ENCODE results near the gene PHF3. TPM values are rescaled to one million over a fixed set of nuclear protein-coding genes. Genes with fewer than 3 reads are reported as not detected.

Gene PHF3
- total and polyA plus RNA-seq, 2 experiments from 2014 or later, result 15.3 to 34.7 TPM

- H3F3A ChIP-seq (ENCODE audit: insufficient read depth), result no peaks in the 10 kb centered on the region
- H3K9me2 ChIP-seq (ENCODE audit: insufficient read depth), result no peaks in the 10 kb centered on the region
- no peak overlapping the region for H3K4me2 ChIP-seq (ENCODE audit: unreplicated experiment)
- no peak overlapping the region for H3K27ac ChIP-seq
- H3K4me3 ChIP-seq, result no peak overlapping the region
- H3K9me3 ChIP-seq (ENCODE audit: low read depth), result no peaks in the 10 kb centered on the region
- H3K4me1 ChIP-seq (ENCODE audit: insufficient read depth), result no peaks in the 10 kb centered on the region
- peaks cover 4% of the 10 kb centered on the region; the same call in 1 of the 2 replicates for H3K36me3 ChIP-seq (ENCODE audit: low read depth)
- H3K9ac ChIP-seq, result no peak overlapping the region
- H3K79me2 ChIP-seq (ENCODE audit: insufficient read depth), result no peaks in the 10 kb centered on the region
- H4K20me1 ChIP-seq (ENCODE audit: insufficient read depth), result no peaks in the 10 kb centered on the region
- H3K27me3 ChIP-seq (replicated peaks; ENCODE audit: insufficient read depth), result no peaks in the 10 kb centered on the region
- in situ Hi-C loops (cut with MboI), result no loop called here
- TF ChIP-seq EZH2phosphoT487 (IDR thresholded peaks at IDR 0.05; ENCODE audit: insufficient read depth, low read depth) (no peak), EZH2 (IDR thresholded peaks at IDR 0.05; ENCODE audit: insufficient read depth, poor library complexity, severe bottlenecking) (no peak)
- DNase-seq, result no peak
- H2AFZ ChIP-seq, result no peak overlapping the region
Measured at GRCh38 chr6:63760199-63760598, 124.6 kb downstream of the PHF3 start.

GRCh38 chr6:63764318-63764916 lies 128.8 kb downstream of the PHF3 start:
- in situ Hi-C loops (cut with MboI), result no loop called here
- no peaks in the 10 kb centered on the region for H3K79me2 ChIP-seq (ENCODE audit: insufficient read depth)
- no peaks in the 10 kb centered on the region for H3K4me1 ChIP-seq (ENCODE audit: insufficient read depth)
- TF ChIP-seq EZH2phosphoT487 (IDR thresholded peaks at IDR 0.05; ENCODE audit: insufficient read depth, low read depth) (no peak), EZH2 (IDR thresholded peaks at IDR 0.05; ENCODE audit: insufficient read depth, poor library complexity, severe bottlenecking) (no peak)
- H4K20me1 ChIP-seq (ENCODE audit: insufficient read depth), result no peaks in the 10 kb centered on the region
- no peak overlapping the region for H3K4me3 ChIP-seq
- H3K36me3 ChIP-seq (ENCODE audit: low read depth), result no peaks in the 10 kb centered on the region
- no peak overlapping the region for H3K27ac ChIP-seq
- no peaks in the 10 kb centered on the region for H3K9me3 ChIP-seq (ENCODE audit: low read depth)
- H3K4me2 ChIP-seq (ENCODE audit: unreplicated experiment), result no peak overlapping the region
- H2AFZ ChIP-seq, result no peak overlapping the region
- DNase-seq, result peak; percentile 54
- no peak overlapping the region for H3K9ac ChIP-seq
- WGBS, 2 experiments (ENCODE audit: low coverage in 1 of 2, low lambda C conversion rate in 2 of 2, missing lambda C conversion rate in 2 of 2), result 24 to 25% methylated on average over 4 of the region's 4 CpGs
- no peaks in the 10 kb centered on the region for H3K9me2 ChIP-seq (ENCODE audit: insufficient read depth)
- no peaks in the 10 kb centered on the region for H3F3A ChIP-seq (ENCODE audit: insufficient read depth)
- H3K27me3 ChIP-seq (replicated peaks; ENCODE audit: insufficient read depth), result no peaks in the 10 kb centered on the region

Small RNA genes within 50 kb of the gene (small RNA-seq; reads per million reads assigned to genes)
- not detected for gene AL513043.1 (ENCODE audit: low read depth, low replicate concordance)

Other genes starting within 250 kb of the PHF3 start
- 24.9 and 31.4 TPM in 2 replicates for gene PTP4A1, start 63.3 kb upstream of the PHF3 start, total RNA-seq (2014; rRNA removed; shearing (Covaris generic))
- 133 and 138 TPM in 2 replicates for gene PTP4A1, start 63.3 kb upstream of the PHF3 start, polyA plus RNA-seq (2016; fragmentation: Nextera tagmentation; extraction: Ambion mirVana)